ENCODE measurements around the gene TTYH2.

The TTYH2 gene

GRCh38 chr17:74197801-74198200 lies 15.6 kb upstream of the TTYH2 start:
- no peak for TF ChIP-seq TCF12 (IDR thresholded peaks at IDR 0.05; ENCODE audit: low read depth)
- no peak for TF ChIP-seq CREB1 (IDR thresholded peaks at IDR 0.05; ENCODE audit: low read depth)
- TF ChIP-seq, protein P1, sequence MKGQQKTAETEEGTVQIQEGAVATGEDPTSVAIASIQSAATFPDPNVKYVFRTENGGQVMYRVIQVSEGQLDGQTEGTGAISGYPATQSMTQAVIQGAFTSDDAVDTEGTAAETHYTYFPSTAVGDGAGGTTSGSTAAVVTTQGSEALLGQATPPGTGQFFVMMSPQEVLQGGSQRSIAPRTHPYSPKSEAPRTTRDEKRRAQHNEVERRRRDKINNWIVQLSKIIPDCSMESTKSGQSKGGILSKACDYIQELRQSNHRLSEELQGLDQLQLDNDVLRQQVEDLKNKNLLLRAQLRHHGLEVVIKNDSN (IDR thresholded peaks at IDR 0.05): no peak
- TF ChIP-seq, protein P2, sequence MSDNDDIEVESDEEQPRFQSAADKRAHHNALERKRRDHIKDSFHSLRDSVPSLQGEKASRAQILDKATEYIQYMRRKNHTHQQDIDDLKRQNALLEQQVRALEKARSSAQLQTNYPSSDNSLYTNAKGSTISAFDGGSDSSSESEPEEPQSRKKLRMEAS (IDR thresholded peaks at IDR 0.05): no peak
- TF ChIP-seq TAF1 (IDR thresholded peaks at IDR 0.05; ENCODE audit: low read depth): no peak
- no peak for TF ChIP-seq ZBTB7A (IDR thresholded peaks at IDR 0.05; ENCODE audit: low read depth)
- TF ChIP-seq NFIC (IDR thresholded peaks at IDR 0.05): no peak

DNA sequence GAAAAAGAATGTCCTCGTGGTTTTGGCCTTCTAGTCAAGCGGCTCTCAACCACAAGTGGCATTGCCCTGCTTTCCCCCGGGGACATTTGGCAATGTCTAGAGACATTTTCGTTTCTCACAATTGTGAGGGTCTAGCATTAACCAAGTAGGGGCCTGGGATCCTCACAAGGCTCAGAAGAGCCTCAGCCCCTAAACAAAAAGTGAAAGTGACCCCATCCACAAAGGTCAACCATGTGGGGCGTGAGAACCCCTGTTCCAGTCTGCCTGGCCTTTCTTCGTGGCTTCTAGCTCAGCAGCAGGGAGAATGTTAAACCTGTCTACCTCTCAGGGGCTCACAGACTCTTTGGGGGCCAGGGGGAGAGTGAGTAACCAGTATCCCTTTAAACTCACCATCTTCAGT lies 14.7 kb upstream of the TTYH2 start:
- no peak for TF ChIP-seq YY1 (IDR thresholded peaks at IDR 0.05; ENCODE audit: low read depth)
- TF ChIP-seq RAD21 (IDR thresholded peaks at IDR 0.05; ENCODE audit: low read depth): no peak
- TF ChIP-seq EGR1 (IDR thresholded peaks at IDR 0.05): no peak
- no peak for TF ChIP-seq NFIC (IDR thresholded peaks at IDR 0.05)

GRCh38 chr17:74199306-74200092 lies 13.9 kb upstream of the TTYH2 start:
- TF ChIP-seq, protein P1 (IDR thresholded peaks at IDR 0.05): no peak
- no peak for TF ChIP-seq EGR1 (IDR thresholded peaks at IDR 0.05)
- no peak for TF ChIP-seq CEBPB (IDR thresholded peaks at IDR 0.05)
- TF ChIP-seq RAD21 (IDR thresholded peaks at IDR 0.05; ENCODE audit: low read depth): peak; percentile 70
- no peak for TF ChIP-seq NFIC (IDR thresholded peaks at IDR 0.05)
- no peak for TF ChIP-seq TAF1 (IDR thresholded peaks at IDR 0.05; ENCODE audit: low read depth)
- no peak for TF ChIP-seq TEAD4 (IDR thresholded peaks at IDR 0.05)
- TF ChIP-seq, protein P2 (IDR thresholded peaks at IDR 0.05): 0 out of 2 replicates have a peak, but pooled peaks have one; percentile 13
- TF ChIP-seq, protein P3, sequence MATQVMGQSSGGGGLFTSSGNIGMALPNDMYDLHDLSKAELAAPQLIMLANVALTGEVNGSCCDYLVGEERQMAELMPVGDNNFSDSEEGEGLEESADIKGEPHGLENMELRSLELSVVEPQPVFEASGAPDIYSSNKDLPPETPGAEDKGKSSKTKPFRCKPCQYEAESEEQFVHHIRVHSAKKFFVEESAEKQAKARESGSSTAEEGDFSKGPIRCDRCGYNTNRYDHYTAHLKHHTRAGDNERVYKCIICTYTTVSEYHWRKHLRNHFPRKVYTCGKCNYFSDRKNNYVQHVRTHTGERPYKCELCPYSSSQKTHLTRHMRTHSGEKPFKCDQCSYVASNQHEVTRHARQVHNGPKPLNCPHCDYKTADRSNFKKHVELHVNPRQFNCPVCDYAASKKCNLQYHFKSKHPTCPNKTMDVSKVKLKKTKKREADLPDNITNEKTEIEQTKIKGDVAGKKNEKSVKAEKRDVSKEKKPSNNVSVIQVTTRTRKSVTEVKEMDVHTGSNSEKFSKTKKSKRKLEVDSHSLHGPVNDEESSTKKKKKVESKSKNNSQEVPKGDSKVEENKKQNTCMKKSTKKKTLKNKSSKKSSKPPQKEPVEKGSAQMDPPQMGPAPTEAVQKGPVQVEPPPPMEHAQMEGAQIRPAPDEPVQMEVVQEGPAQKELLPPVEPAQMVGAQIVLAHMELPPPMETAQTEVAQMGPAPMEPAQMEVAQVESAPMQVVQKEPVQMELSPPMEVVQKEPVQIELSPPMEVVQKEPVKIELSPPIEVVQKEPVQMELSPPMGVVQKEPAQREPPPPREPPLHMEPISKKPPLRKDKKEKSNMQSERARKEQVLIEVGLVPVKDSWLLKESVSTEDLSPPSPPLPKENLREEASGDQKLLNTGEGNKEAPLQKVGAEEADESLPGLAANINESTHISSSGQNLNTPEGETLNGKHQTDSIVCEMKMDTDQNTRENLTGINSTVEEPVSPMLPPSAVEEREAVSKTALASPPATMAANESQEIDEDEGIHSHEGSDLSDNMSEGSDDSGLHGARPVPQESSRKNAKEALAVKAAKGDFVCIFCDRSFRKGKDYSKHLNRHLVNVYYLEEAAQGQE (IDR thresholded peaks at IDR 0.05; ENCODE audit: low read depth): no peak
- no peak for TF ChIP-seq ZBTB7A (IDR thresholded peaks at IDR 0.05; ENCODE audit: low read depth)
- TF ChIP-seq TCF12 (IDR thresholded peaks at IDR 0.05; ENCODE audit: low read depth): no peak

- TF ChIP-seq ZBTB7A (IDR thresholded peaks at IDR 0.05; ENCODE audit: low read depth) (no peak), TAF1 (IDR thresholded peaks at IDR 0.05; ENCODE audit: low read depth) (no peak), YY1 (IDR thresholded peaks at IDR 0.05; ENCODE audit: low read depth) (no peak), CEBPB (IDR thresholded peaks at IDR 0.05) (no peak)
Measured at GRCh38 chr17:74200112-74200511, 13.3 kb upstream of the TTYH2 start.

- TF ChIP-seq RAD21 (IDR thresholded peaks at IDR 0.05; ENCODE audit: low read depth) (no peak), FOXM1 (IDR thresholded peaks at IDR 0.05; ENCODE audit: borderline replicate concordance, low read depth) (no peak), EP300 (IDR thresholded peaks at IDR 0.05; ENCODE audit: borderline replicate concordance) (no peak), YY1 (IDR thresholded peaks at IDR 0.05; ENCODE audit: low read depth) (no peak), ZBTB7A (IDR thresholded peaks at IDR 0.05; ENCODE audit: low read depth) (no peak), TEAD4 (IDR thresholded peaks at IDR 0.05) (no peak), TCF12 (IDR thresholded peaks at IDR 0.05; ENCODE audit: low read depth) (no peak), TAF1 (IDR thresholded peaks at IDR 0.05; ENCODE audit: low read depth) (no peak), EGR1 (IDR thresholded peaks at IDR 0.05) (no peak), CREB1 (IDR thresholded peaks at IDR 0.05; ENCODE audit: low read depth) (no peak), NFIC (IDR thresholded peaks at IDR 0.05) (no peak), CEBPB (IDR thresholded peaks at IDR 0.05) (no peak)
- TF ChIP-seq, protein P1 (IDR thresholded peaks at IDR 0.05): no peak
- TF ChIP-seq, protein P2 (IDR thresholded peaks at IDR 0.05): no peak
- TF ChIP-seq, protein P3 (IDR thresholded peaks at IDR 0.05; ENCODE audit: low read depth): no peak
Measured at GRCh38 chr17:74201250-74201649, 12.1 kb upstream of the TTYH2 start.
